OCI-LY3 (cell line): ENCODE results near the gene RGS8.

Source experiments
- CTCF ChIP-seq: fragments of 200-600, 300-600 bp; sonication (generic); IDR thresholded peaks from 2 replicates; pipeline ENCODE4 v1.5.1; 2014; ENCODE audit warnings: antibody characterized with exemption, low read length, low read depth
- EZH2phosphoT487 ChIP-seq: fragments of 200-600 bp; shearing (Covaris generic); IDR thresholded peaks from 2 replicates; pipeline ENCODE4 v1.6.1; 2018; ENCODE audit warnings: antibody characterized with exemption, mixed run types, low read depth

GRCh38 chr1:182682898-182683501 lies 1.4 kb downstream of the RGS8 start:
- TF ChIP-seq CTCF (no peak), EZH2phosphoT487 (no peak)
